Testis (tissue), 3 donors: ENCODE results near the gene SMC5. TPM values are rescaled to one million over a fixed set of nuclear protein-coding genes. Genes with fewer than 3 reads are reported as not detected.

Source experiments
- DNase-seq: peaks from one replicate; pipeline ENCODE4 v3.0.0-alpha.2; 2019
- H3K27ac ChIP-seq, 2 donors: fragments of 200-600 bp; sonication (generic); one replicate each; pipeline ENCODE4 v1.5.1; 2019
- H3K27me3 ChIP-seq: fragments of 200-600 bp; sonication (generic); one replicate; pipeline ENCODE4 v1.5.1; 2019
- H3K36me3 ChIP-seq: fragments of 200-600 bp; sonication (generic); one replicate; pipeline ENCODE4 v1.5.1; 2017; ENCODE audit warnings: low read depth; ENCODE audit errors: missing control alignments
- H3K4me1 ChIP-seq: fragments of 200-600 bp; sonication (generic); one replicate; pipeline ENCODE4 v1.5.1; 2019
- H3K4me3 ChIP-seq, 2 donors: fragments of 200-600 bp; sonication (generic); one replicate each; pipeline ENCODE4 v1.5.1; 2017 to 2019
- H3K9me3 ChIP-seq: fragments of 200-600 bp; sonication (generic); one replicate; pipeline ENCODE4 v1.5.1; 2017
- POLR2A ChIP-seq: fragments of 450-650 bp; IDR thresholded peaks from one replicate; pipeline ENCODE4 v1.6.1; 2017; ENCODE audit warnings: antibody characterized with exemption, mild to moderate bottlenecking, moderate library complexity
- WGBS, 2 donors: methylation state at CpG; one replicate each; pipeline ENCODE4 v1.1.5; 2018; 5-methylcytosine and 5-hydroxymethylcytosine counted together
- intact Hi-C: fragments of 100-400 bp; cut with DNase I; formaldehyde crosslinking; loops from one replicate; pipeline ENCODE4 v1.15.1; 2023; ENCODE audit warnings: low total_unique reads
- polyA plus RNA-seq: library from polyadenylated mRNA; stranded (reverse); fragments of 350-450 nt; fragmentation: Illumina TruSeq; extraction: RNeasy Lipid Tissue Mini Kit (QIAGEN cat#74804); gene quantifications from one replicate; pipeline ENCODE4 v1.2.3, GENCODE V29; 2014; ENCODE audit warnings: low read depth, low replicate concordance; ENCODE audit not compliant: insufficient read depth
- total RNA-seq, 2 donors: library from RNA; depleted of rRNA; stranded (reverse); fragments of >200 nt; gene quantifications; one replicate each; pipeline ENCODE4 v1.2.3, GENCODE V29; 2016
- TF ChIP-seq, protein P1 (sequence below), 3 experiments: fragments of 450-650 bp in 2 of 3; fragments of 200-600 bp in 1 of 3; sonication (generic) in 1 of 3; IDR thresholded peaks; one replicate each; pipeline ENCODE4 v1.5.1; 2016 to 2019; ENCODE audit warnings: antibody characterized with exemption in 3 of 3, mild to moderate bottlenecking in 2 of 3, moderate library complexity in 1 of 3

Gene SMC5
- total and polyA plus RNA-seq, 3 donors from 2014 or later = 11.9 to 42.6 (median 39.0) TPM

DNA sequence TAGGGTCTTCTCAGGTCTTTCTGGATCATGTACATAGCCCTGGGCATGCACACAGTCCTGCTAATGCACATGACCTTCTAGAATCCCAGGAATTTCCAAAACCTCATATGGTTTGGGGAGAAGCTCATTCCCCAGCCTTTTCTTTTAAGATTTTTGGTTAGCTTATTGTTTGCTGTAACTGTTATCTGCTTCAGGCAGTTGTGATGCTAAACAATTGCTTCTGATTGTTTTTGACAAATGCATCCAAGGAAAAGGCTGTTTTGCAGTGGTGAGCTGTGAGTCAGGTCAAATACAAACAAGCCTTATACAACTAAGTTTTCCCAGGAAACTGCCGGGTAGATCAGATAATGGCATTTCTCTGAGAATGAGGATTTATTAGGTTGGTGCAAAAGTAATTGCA, 32.7 kb downstream of the SMC5 start:
- Histone ChIP-seq H3K27ac (no peak overlapping the region), H3K4me3 (no peak overlapping the region), H3K27me3 (no peaks in the 10 kb centered on the region), H3K36me3 (no peaks in the 10 kb centered on the region), H3K4me1 (no peaks in the 10 kb centered on the region), H3K9me3 (no peaks in the 10 kb centered on the region)
- intact Hi-C loops = no loop called here
- DNase-seq = no peak
- 96 to 97% methylated on average over 1 of the region's 1 CpG for WGBS, 2 donors
- TF ChIP-seq, protein P1, sequence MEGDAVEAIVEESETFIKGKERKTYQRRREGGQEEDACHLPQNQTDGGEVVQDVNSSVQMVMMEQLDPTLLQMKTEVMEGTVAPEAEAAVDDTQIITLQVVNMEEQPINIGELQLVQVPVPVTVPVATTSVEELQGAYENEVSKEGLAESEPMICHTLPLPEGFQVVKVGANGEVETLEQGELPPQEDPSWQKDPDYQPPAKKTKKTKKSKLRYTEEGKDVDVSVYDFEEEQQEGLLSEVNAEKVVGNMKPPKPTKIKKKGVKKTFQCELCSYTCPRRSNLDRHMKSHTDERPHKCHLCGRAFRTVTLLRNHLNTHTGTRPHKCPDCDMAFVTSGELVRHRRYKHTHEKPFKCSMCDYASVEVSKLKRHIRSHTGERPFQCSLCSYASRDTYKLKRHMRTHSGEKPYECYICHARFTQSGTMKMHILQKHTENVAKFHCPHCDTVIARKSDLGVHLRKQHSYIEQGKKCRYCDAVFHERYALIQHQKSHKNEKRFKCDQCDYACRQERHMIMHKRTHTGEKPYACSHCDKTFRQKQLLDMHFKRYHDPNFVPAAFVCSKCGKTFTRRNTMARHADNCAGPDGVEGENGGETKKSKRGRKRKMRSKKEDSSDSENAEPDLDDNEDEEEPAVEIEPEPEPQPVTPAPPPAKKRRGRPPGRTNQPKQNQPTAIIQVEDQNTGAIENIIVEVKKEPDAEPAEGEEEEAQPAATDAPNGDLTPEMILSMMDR (IDR thresholded peaks at IDR 0.05) = no peak
- no peak for TF ChIP-seq POLR2A

DNA sequence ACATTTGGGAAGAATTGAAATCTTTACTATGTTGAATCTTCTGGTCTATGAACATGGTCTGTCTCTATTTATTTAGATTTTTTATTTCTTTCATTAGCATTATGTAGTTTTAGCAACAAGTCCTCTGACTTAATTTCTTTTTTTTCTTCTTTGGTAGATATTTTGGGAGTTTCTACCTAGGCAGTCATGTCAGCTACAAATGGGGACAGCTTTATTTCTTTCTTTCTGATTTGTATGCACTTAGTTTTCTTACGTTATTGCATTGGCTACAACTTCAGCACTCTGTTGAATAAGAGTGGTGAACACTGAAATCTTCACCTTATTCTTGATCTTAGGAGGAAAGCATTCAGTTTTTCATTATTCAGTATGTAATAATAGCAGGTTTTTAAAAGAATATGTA, 33.5 kb downstream of the SMC5 start:
- intact Hi-C loops = no loop called here
- H3K4me3 ChIP-seq = no peak overlapping the region
- no peaks in the 10 kb centered on the region for H3K27me3 ChIP-seq
- TF ChIP-seq, protein P1 (IDR thresholded peaks at IDR 0.05) = no peak
- TF ChIP-seq POLR2A = no peak
- DNase-seq = no peak
- no peaks in the 10 kb centered on the region for H3K4me1 ChIP-seq
- no peaks in the 10 kb centered on the region for H3K9me3 ChIP-seq
- H3K36me3 ChIP-seq = no peaks in the 10 kb centered on the region
- 93 to 97% methylated on average over 1 of the region's 1 CpG for WGBS, 2 donors
- H3K27ac ChIP-seq = no peak overlapping the region

DNA sequence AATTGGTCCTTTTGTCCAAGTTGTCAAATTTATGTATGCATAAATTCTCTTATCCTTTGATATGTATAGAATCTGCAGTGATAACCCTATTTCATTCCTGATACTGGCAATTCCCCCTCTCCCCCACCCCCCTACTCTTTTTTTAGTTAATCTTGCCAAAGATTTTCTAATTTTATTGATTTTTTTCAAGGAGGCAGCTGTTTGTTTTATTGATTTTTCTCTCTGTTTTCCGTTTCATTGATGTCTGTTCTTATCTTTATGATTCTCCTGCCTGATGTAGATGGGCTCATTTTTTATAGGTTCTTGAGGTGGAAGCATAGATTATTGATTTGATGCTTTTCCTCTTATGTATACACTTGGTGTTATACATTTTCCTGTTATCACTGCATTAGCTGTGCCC, 34.4 kb downstream of the SMC5 start:
- no peaks in the 10 kb centered on the region for H3K9me3 ChIP-seq
- no peak for TF ChIP-seq POLR2A
- TF ChIP-seq, protein P1 (IDR thresholded peaks at IDR 0.05) = no peak
- no peaks in the 10 kb centered on the region for H3K27me3 ChIP-seq
- no peak overlapping the region for H3K4me3 ChIP-seq
- DNase-seq = no peak
- H3K27ac ChIP-seq = no peak overlapping the region
- intact Hi-C loops = no loop called here
- 100% methylated on average over 1 of the region's 1 CpG for WGBS, 2 donors
- H3K4me1 ChIP-seq = no peaks in the 10 kb centered on the region
- no peaks in the 10 kb centered on the region for H3K36me3 ChIP-seq

DNA sequence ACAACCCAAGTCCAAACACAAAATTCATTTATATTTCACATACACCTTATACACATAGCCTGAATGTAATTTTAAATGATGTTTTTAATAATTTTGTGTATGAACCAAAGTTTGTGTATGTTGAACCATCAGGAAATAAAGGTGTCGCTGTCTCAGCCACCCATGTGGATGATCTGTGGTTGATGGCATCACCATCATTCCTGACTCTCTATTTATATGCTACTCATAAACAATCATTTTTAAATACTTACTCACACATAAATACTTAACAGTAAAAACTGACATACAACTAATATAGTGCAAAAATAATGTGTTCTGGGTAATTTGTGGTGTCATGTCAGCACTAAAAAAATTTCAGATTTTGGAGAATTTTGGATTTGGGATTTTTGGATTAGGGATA, 38.4 kb downstream of the SMC5 start:
- whole genome bisulfite sequencing, 2 donors = 94 to 100% methylated on average over 1 of the region's 1 CpG
- Histone ChIP-seq H3K27ac (no peak overlapping the region), H3K4me1 (no peaks in the 10 kb centered on the region), H3K27me3 (no peaks in the 10 kb centered on the region), H3K9me3 (no peaks in the 10 kb centered on the region), H3K36me3 (no peaks in the 10 kb centered on the region), H3K4me3 (no peak overlapping the region)
- TF ChIP-seq, protein P1 (IDR thresholded peaks at IDR 0.05) = no peak
- intact Hi-C loops = no loop called here
- no peak for DNase-seq

DNA sequence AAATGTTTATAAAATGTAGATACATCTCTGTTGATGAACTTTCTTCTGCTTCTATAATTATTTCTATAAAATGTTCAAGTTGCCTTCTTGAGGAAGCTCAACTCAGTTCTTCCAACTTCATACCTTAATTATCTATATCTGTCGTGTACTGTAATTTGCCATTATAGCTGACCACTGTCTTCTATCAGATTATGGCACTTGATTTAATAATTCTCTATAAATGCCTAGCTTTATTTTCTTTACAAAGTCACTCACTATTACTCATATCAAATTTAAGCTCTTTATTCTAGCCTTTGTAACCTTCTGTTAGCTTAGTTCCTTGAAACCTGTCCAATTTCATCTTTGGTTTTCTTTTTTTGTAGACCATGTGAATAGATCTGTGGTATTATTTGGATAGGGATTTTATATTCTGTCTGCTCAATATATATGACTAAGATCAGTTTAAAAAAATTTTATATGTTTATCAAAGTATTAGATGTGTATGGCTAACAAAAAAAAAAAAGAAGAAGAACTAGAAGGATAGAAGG, 39.5 kb downstream of the SMC5 start:
- H3K4me1 ChIP-seq = no peaks in the 10 kb centered on the region
- no peak for DNase-seq
- H3K9me3 ChIP-seq = no peaks in the 10 kb centered on the region
- TF ChIP-seq POLR2A = no peak
- TF ChIP-seq, protein P1 (IDR thresholded peaks at IDR 0.05) = no peak
- 84 to 97% methylated on average over 1 of the region's 1 CpG for WGBS, 2 donors
- H3K4me3 ChIP-seq = no peak overlapping the region
- intact Hi-C loops = no loop called here
- no peak overlapping the region for H3K27ac ChIP-seq
- H3K27me3 ChIP-seq = no peaks in the 10 kb centered on the region
- H3K36me3 ChIP-seq = no peaks in the 10 kb centered on the region
